HG03060 (cell line): ENCODE results near the gene SLC5A9.
"Not testable (repeated sequence)": the region's sequence is repeated elsewhere in the genome, so short reads cannot be mapped to it uniquely, and the experiment has no call there.

Experiments
- ATAC-seq: cut with Tn5 transposase; IDR thresholded peaks from one replicate; pipeline ENCODE4 v1.9.1; 2021; ENCODE audit warnings: low read depth, moderate number of reproducible peaks; ENCODE audit not compliant: unreplicated experiment

SLC5A9 gene

DNA sequence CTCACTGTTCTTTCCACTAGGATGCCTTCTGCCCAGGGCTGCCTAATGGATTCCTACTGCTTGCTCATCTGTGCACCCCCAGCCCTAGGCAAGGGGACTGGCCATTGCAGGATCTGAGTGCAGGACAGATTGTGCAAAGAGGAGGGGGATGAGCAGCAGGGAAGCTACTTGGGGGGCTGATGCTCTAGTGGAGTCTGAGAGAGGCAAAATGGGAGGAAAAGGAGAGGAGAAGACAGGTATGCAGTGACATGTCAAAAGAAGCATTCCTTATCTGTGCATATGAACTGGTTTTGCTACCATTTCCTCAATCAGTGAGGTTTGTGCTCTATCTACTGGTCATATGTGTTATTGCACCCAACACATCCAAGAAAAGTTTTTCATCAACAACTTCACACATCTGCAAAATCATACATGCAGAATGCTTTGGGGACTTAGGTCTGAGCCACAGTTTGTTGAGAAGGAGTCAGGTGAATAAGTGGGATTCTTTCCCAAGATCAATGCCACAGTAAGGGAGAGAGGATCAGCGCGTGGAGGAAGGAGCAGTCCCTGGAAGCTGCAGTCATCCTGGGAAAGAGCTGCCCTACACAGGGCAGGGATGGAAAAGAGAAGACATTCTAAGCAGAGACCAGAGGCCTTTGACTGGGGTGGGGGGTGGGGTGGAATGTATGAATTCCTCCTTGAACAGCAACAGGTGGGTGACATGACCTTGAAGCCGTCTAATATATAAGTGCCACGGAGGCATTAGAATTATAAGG lies 14.4 kb downstream of the SLC5A9 start:
- ATAC-seq = peak; percentile 54

DNA sequence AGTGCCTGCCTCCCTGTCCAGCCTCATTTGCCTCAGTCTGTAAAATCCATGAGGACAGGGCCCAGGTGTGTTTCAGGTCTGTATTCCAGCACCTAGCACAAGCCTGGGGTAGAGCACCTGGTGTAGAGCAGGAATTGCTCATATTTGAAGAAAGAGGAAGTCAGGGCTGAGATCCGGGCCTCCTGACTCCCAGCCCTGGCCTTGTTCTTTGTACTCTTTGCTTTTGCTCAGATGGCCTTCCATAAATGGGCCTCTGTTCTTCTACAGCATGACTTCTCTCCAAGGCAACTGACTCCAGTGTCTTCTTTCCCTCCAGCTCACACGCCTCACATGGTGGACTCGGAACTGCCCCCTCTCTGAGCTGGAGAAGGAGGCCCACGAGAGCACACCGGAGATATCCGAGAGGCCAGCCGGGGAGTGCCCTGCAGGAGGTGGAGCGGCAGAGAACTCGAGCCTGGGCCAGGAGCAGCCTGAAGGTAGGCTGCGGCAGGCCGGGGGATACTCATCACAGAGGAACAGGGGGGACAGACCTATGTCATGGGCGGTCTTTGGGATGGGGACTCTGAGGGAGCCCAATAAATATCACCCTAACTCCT lies 19.7 kb downstream of the SLC5A9 start:
- no peak for ATAC-seq

- ATAC-seq = no peak
Observed at GRCh38 chr1:48245106-48245505, 22.6 kb downstream of the SLC5A9 start.

DNA sequence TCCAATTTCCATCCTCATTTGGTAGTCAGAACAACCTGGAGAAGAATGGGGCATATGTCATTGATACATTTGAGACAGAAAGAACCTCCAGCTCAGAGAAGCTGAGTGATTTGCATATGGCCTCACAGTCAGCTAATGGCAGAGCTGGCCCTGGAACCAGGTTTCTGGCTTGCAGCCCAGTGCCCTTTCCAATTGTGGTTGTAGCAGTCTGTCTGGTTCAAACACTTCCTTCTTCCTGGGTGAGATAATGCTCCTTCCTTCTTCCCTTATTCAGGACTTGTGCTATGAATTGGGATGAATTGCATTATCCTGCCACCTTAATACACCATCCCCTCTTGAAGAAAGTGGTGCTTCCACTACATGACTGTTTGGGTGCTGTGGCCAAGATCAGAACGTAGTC lies 24.2 kb downstream of the SLC5A9 start:
- no peak for ATAC-seq

GRCh38 chr1:48248356-48248755 lies 25.8 kb downstream of the SLC5A9 start:
- no peak for ATAC-seq

- ATAC-seq = no peak
Observed at GRCh38 chr1:48249868-48250267, 27.4 kb downstream of the SLC5A9 start.

DNA sequence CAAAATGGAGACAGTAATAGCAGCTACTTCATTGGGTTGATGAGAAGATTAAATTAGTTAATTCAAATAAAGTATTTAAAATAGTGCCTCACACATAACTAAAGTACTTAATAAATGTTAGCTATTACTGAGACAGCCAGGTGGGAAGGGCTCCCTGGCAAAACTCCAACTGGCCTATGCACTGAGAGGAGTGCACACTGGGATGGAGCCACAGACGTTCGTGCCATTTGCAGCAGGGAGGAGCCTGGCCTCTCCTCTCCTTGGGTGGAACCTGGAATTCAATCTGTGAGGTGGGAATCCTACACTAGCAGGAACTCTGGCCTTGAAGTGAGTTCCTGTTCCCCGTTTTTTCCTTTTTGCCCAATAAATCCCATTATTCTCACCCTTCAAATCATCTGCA lies 28.1 kb downstream of the SLC5A9 start:
- no peak for ATAC-seq

GRCh38 chr1:48251323-48251722 lies 28.8 kb downstream of the SLC5A9 start:
- ATAC-seq = no peak

GRCh38 chr1:48251821-48252220 lies 29.3 kb downstream of the SLC5A9 start:
- ATAC-seq = no peak

- ATAC-seq = no peak
Observed at GRCh38 chr1:48254254-48254653, 31.7 kb downstream of the SLC5A9 start.

DNA sequence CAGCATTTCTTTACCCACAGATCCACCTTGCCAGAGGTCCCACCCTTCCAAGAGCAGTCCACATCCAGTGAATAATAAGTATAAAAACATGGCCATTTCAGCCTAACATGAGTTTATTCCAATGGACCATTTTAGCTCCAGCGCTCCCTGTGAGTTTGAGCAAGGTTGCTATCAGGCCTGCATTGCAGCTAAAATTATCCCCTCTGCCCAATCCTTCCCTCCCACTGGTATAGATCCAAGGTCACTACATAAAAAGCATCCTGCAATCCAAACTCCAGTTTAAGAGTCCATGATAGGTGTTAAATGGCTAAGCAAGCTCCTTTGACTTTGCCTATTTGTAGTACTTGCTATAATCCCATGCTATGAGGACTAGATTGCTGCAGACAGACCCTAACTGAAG lies 35.6 kb downstream of the SLC5A9 start:
- no peak for ATAC-seq

- ATAC-seq = no peak
Observed at GRCh38 chr1:48261881-48262400, 39.4 kb downstream of the SLC5A9 start.

DNA sequence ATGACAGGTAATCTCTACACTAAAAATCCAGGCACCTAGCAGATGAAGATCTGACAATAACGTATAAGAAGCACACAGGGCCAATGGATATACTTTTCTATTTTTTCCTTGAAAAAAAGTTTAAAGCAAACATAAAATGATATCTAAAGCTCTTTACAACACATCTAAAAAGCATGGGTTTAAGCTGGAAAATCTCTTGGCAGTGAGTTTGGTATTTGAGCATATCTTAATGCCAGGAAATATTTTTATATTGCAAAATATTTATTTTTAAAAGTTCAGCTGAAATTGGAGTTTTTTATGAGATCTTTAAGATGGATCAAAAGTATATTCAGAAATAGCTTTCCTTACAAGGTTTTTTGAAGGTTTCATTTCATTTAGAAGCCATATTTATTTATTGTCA lies 40.5 kb downstream of the SLC5A9 start:
- ATAC-seq = no peak

DNA sequence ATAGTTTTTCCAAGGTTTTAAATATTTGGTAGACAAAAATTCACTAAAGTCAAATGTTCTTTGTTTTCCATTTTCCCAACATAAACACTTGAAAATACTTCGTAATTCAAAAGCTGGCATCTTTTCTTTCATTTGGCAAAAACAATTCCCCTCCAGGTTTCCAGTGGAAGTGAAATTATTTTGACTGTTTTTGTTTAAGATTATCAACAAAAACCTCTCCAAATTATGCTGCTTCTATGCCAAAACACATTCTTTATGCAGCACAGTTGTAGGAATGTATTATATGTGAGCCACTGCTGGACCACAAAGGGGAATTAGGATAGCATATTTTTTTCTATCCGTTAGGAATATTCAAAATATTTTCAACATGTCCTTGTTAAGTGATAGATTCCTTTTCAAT lies 44.1 kb downstream of the SLC5A9 start:
- no peak for ATAC-seq

- not testable (repeated sequence) for ATAC-seq
Observed at GRCh38 chr1:48277437-48277836, 54.9 kb downstream of the SLC5A9 start.

DNA sequence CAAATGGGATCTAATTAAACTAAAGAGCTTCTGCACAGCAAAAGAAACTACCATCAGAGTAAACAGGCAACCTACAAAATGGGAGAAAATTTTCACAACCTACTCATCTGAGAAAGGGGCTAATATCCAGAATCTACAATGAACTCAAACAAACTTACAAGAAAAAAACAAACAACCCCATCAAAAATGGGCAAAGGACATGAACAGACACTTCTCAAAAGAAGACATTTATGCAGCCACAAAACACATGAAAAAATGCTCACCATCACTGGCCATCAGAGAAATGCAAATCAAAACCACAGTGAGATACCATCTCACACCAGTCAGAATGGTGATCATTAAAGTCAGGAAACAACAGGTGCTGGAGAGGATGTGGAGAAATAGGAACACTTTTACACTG lies 59.8 kb downstream of the SLC5A9 start:
- ATAC-seq = not testable (repeated sequence)

- ATAC-seq = not testable (repeated sequence)
Observed at GRCh38 chr1:48284696-48285420, 62.3 kb downstream of the SLC5A9 start.

GRCh38 chr1:48285525-48285924 lies 63.0 kb downstream of the SLC5A9 start:
- ATAC-seq = no peak

GRCh38 chr1:48291421-48291820 lies 68.9 kb downstream of the SLC5A9 start:
- ATAC-seq = no peak

GRCh38 chr1:48292706-48293105 lies 70.2 kb downstream of the SLC5A9 start:
- no peak for ATAC-seq

GRCh38 chr1:48294094-48294493 lies 71.6 kb downstream of the SLC5A9 start:
- not testable (repeated sequence) for ATAC-seq
